IMR-90 (cell line): Measurements from ENCODE around the gene RPN1. TPM values are rescaled to one million over a fixed set of nuclear protein-coding genes. Genes with fewer than 3 reads are reported as not detected.

Experiments used
- ATAC-seq: fragments of 200-7000 bp; cut with Tn5 transposase; 2 replicates; pipeline ENCODE4 v1.9.1; 2020; ENCODE audit warnings: low read depth, mild to moderate bottlenecking, moderate library complexity
- BruUV-seq: library from RNA; stranded (reverse); fragments of 400-500 nt; replicated peaks from 2 replicates; lab custom pipeline; 2021; lab: Mats Ljungman, UMichigan
- CTCF ChIA-PET: fragments of 300-600 bp; formaldehyde crosslinking; extraction: SDS; loops from one replicate; lab custom pipeline; 2021; ENCODE audit warnings: antibody characterized with exemption; lab: Yijun Ruan, JAX
- POLR2A ChIA-PET: fragments of 300-600 bp; sonication (Branson Sonifier 250); formaldehyde crosslinking; loops from one replicate; lab custom pipeline; 2022; ENCODE audit warnings: antibody characterized with exemption; ENCODE audit not compliant: unreplicated experiment; lab: Charles Lee
- DNase-seq: peaks from one replicate; pipeline ENCODE4 v3.0.0; 2013
- H2AFZ ChIP-seq: replicated peaks from 2 replicates; pipeline ENCODE3; 2013; ENCODE audit warnings: low read length, mild to moderate bottlenecking; ENCODE audit not compliant: poor library complexity
- H2AK5ac ChIP-seq: 2 replicates; pipeline ENCODE4 v1.6.1; 2013; ENCODE audit warnings: low read depth, low read length, inconsistent platforms
- H2AK9ac ChIP-seq: replicated peaks from 2 replicates; pipeline ENCODE3; 2013; ENCODE audit warnings: mild to moderate bottlenecking, low read depth, low read length, moderate library complexity; ENCODE audit not compliant: poor library complexity
- H2BK120ac ChIP-seq: 2 replicates; pipeline ENCODE4 v1.6.1; 2013; ENCODE audit warnings: low read depth, low read length, inconsistent platforms
- H2BK15ac ChIP-seq: 3 replicates; pipeline ENCODE4 v1.6.1; 2013; ENCODE audit warnings: low read depth, low read length, inconsistent platforms
- H2BK20ac ChIP-seq: 2 replicates; pipeline ENCODE4 v1.6.1; 2013; ENCODE audit warnings: low read depth, mild to moderate bottlenecking, inconsistent platforms, low read length, moderate library complexity
- H2BK5ac ChIP-seq: 2 replicates; pipeline ENCODE4 v1.6.1; 2013; ENCODE audit warnings: mild to moderate bottlenecking, low read depth, low read length, inconsistent platforms; ENCODE audit not compliant: poor library complexity, severe bottlenecking
- H3K14ac ChIP-seq: replicated peaks from 2 replicates; pipeline ENCODE4 v1.6.1; 2013; ENCODE audit warnings: low read depth, low read length, inconsistent platforms
- H3K18ac ChIP-seq: 2 replicates; pipeline ENCODE4 v1.6.1; 2013; ENCODE audit warnings: low read depth, low read length, control low read depth
- H3K23ac ChIP-seq: 2 replicates; pipeline ENCODE4 v1.6.1; 2013; ENCODE audit warnings: low read depth, low read length, inconsistent platforms
- H3K27ac ChIP-seq: 2 replicates; pipeline ENCODE4 v1.5.1; 2013; ENCODE audit warnings: mild to moderate bottlenecking, control low read depth, low read length; ENCODE audit not compliant: insufficient read depth
- H3K27me3 ChIP-seq: 2 replicates; pipeline ENCODE4 v1.6.1; 2013; ENCODE audit warnings: low read length; ENCODE audit not compliant: control insufficient read depth, insufficient read depth
- H3K36me3 ChIP-seq: 2 replicates; pipeline ENCODE4 v1.6.1; 2013; ENCODE audit warnings: low read length, mixed read lengths; ENCODE audit not compliant: control insufficient read depth, insufficient read depth
- H3K4ac ChIP-seq: 2 replicates; pipeline ENCODE4 v1.6.1; 2013; ENCODE audit warnings: low read depth, low read length, inconsistent platforms
- H3K4me1 ChIP-seq: 2 replicates; pipeline ENCODE4 v1.6.1; 2013; ENCODE audit warnings: low read length, mixed read lengths; ENCODE audit not compliant: control insufficient read depth, insufficient read depth
- H3K4me2 ChIP-seq: 2 replicates; pipeline ENCODE4 v1.6.1; 2013; ENCODE audit warnings: low read depth, mild to moderate bottlenecking, control low read depth, low read length, moderate library complexity
- H3K4me3 ChIP-seq: 2 replicates; pipeline ENCODE4 v1.5.1; 2013; ENCODE audit warnings: low read depth, mild to moderate bottlenecking, control low read depth, low read length, moderate library complexity; ENCODE audit not compliant: insufficient read depth
- H3K56ac ChIP-seq: 2 replicates; pipeline ENCODE4 v1.6.1; 2013; ENCODE audit warnings: low read length, inconsistent platforms; ENCODE audit not compliant: insufficient read depth; ENCODE audit errors: extremely low read depth
- H3K79me1 ChIP-seq, 2 experiments: 2 replicates each; pipeline ENCODE4 v1.6.1; 2013; ENCODE audit warnings: low read length in 2 of 2, inconsistent platforms in 1 of 2, low read depth in 1 of 2
- H3K9ac ChIP-seq: 2 replicates; pipeline ENCODE4 v1.6.1; 2013; ENCODE audit warnings: low read depth, low read length, control low read depth
- H3K9me1 ChIP-seq: 2 replicates; pipeline ENCODE4 v1.6.1; 2013; ENCODE audit warnings: low read length, inconsistent platforms; ENCODE audit not compliant: insufficient read depth
- H3K9me3 ChIP-seq: 2 replicates; pipeline ENCODE4 v1.6.1; 2013; ENCODE audit warnings: low read length; ENCODE audit not compliant: control insufficient read depth, insufficient read depth
- H4K20me1 ChIP-seq: 2 replicates; pipeline ENCODE4 v1.6.1; 2013; ENCODE audit warnings: low read length, inconsistent platforms; ENCODE audit not compliant: insufficient read depth
- H4K5ac ChIP-seq: 2 replicates; pipeline ENCODE4 v1.6.1; 2013; ENCODE audit warnings: mild to moderate bottlenecking, low read depth, low read length, control low read depth
- H4K8ac ChIP-seq, 2 experiments: 2 replicates each; pipeline ENCODE4 v1.6.1; 2013; ENCODE audit warnings: low read depth in 2 of 2, low read length in 2 of 2, control low read depth in 1 of 2, inconsistent platforms in 1 of 2
- H4K91ac ChIP-seq: 2 replicates; pipeline ENCODE4 v1.6.1; 2013; ENCODE audit warnings: low read depth, low read length, inconsistent platforms; ENCODE audit not compliant: insufficient read depth
- CHD1 ChIP-seq: IDR thresholded peaks from 2 replicates; pipeline ENCODE4 v1.6.1; 2012; ENCODE audit warnings: low read depth, low read length, improper control_type of control experiment
- POLR2A ChIP-seq: IDR thresholded peaks from 2 replicates; pipeline ENCODE4 v1.6.1; 2012; ENCODE audit warnings: mild to moderate bottlenecking, low read depth, low read length
- SMC3 ChIP-seq: fragments of 150-350 bp; IDR thresholded peaks from 2 replicates; pipeline ENCODE4 v1.6.1; 2016; ENCODE audit warnings: low read depth, mild to moderate bottlenecking, antibody characterized with exemption, low read length, moderate library complexity
- WGBS, 2 experiments: methylation state at CpG; one replicate each; pipeline versions ENCODE4 v1.1.5 to v1.1.7; 2013; ENCODE audit warnings: missing lambda C conversion rate in 2 of 2; ENCODE audit not compliant: insufficient read length in 1 of 2; ENCODE audit errors: extremely low coverage in 2 of 2; 5-methylcytosine and 5-hydroxymethylcytosine counted together
- dilution Hi-C: fragments of 300-500 bp; cut with HindIII; formaldehyde crosslinking; loops from one replicate; pipeline ENCODE4 v1.14.3; 2018; ENCODE audit warnings: low sequenced_read_pairs; ENCODE audit not compliant: unreplicated experiment
- in situ Hi-C: fragments of 300-500 bp; cut with MboI; formaldehyde crosslinking; loops from 3 replicates; pipeline ENCODE4 v1.14.3; 2019; ENCODE audit warnings: low sequenced_read_pairs, inconsistent platforms, mixed read lengths
- intact Hi-C: fragments of 100-400 bp; cut with micrococcal nuclease; formaldehyde crosslinking; loops from 2 replicates; pipeline ENCODE4 v1.10.0; 2022
- polyA plus RNA-seq, 3 experiments: library from polyadenylated mRNA; depleted of rRNA; stranded (reverse); fragments of >200 nt; gene quantifications; 2 replicates each; pipeline ENCODE4 v1.2.3, GENCODE V29; 2012; ENCODE audit warnings: low replicate concordance in 1 of 3
- total RNA-seq: library from RNA; depleted of rRNA; stranded (reverse); fragments of >200 nt; gene quantifications from 2 replicates; pipeline ENCODE4 v1.2.3, GENCODE V29; 2012

RPN1 gene
- total and polyA plus RNA-seq, 2 of the 4 experiments (the other 2 are of a cell fraction) = 252 to 736 TPM

- CTCF ChIA-PET = no interaction called here
- POLR2A ChIA-PET = no interaction called here
These were observed 64.6 kb downstream of the RPN1 start for GRCh38 chr3:128585974-128586373.

More at GRCh38 chr3:128585974-128586373, 64.6 kb downstream of the RPN1 start:
- Histone ChIP-seq H3K14ac (no peak overlapping the region), H3K23ac (no peak overlapping the region), H3K4ac (no peak overlapping the region), H4K91ac (no peak overlapping the region), H3K79me1 (no peaks in the 10 kb centered on the region), H3K27me3 (peaks cover 13% of the 10 kb centered on the region), H2AK9ac (no peak overlapping the region), H2AFZ (peak overlapping the region; percentile 16), H4K8ac (no peak overlapping the region), H2BK5ac (no peak overlapping the region), H2BK20ac (no peak overlapping the region), H3K18ac (no peak overlapping the region), H3K4me1 (no peaks in the 10 kb centered on the region), H2BK120ac (no peak overlapping the region), H3K56ac (no peak overlapping the region), H3K36me3 (no peaks in the 10 kb centered on the region), H3K9ac (no peak overlapping the region), H4K20me1 (no peaks in the 10 kb centered on the region), H3K9me3 (no peaks in the 10 kb centered on the region), H2BK15ac (no peak overlapping the region), H3K4me3 (no peak overlapping the region), H3K9me1 (no peaks in the 10 kb centered on the region), H3K27ac (no peak overlapping the region), H2AK5ac (no peak overlapping the region), H3K4me2 (no peak overlapping the region), H4K5ac (no peak overlapping the region)
- intact Hi-C loops = loop anchor here (2.0 to 10.0 kb wide), 2 partner anchors 97 to 281 kb away; no protein-coding TSS in a partner anchor
- dilution Hi-C loops = no loop called here
- DNase-seq (peak; percentile 34), ATAC-seq (no peak)
- no TSS peak for BruUV-seq
- no peak for TF ChIP-seq CHD1
- no peak for TF ChIP-seq POLR2A
- TF ChIP-seq SMC3 = no peak
- WGBS, 2 experiments = 50% methylated on average over 4 of the region's 11 CpGs; no CpG with 5 or more reads in 1 of the 2 experiments
- in situ Hi-C loops = no loop called here
